ENCODE results near the gene CRLF2. TPM values are rescaled to one million over a fixed set of nuclear protein-coding genes. Genes with fewer than 3 reads are reported as not detected.

The CRLF2 gene
- total and polyA plus RNA-seq, 2 of the 8 experiments (the other 6 are each of a cell fraction or from before 2014, with no cell fraction given): 0.06 TPM; not detected in 1

GRCh38 chrX:1242891-1243402 is 30.5 kb upstream of the CRLF2 start:
- H3K79me2 ChIP-seq (ENCODE audit: control insufficient read depth in 1 of 2, insufficient read depth in 2 of 2, low read length in 2 of 2): no peaks in the 10 kb centered on the region
- H3K27me3 ChIP-seq (replicated peaks in 1 of 4; ENCODE audit: control insufficient read depth in 3 of 4, extremely low read depth in 1 of 4, insufficient read depth in 3 of 4, low read length in 3 of 4): no peaks in the 10 kb centered on the region
- H3K4me2 ChIP-seq (ENCODE audit: insufficient read depth in 1 of 2, low read depth in 2 of 2, low read length in 2 of 2): peak overlapping the region in 1 of 2 experiments; percentile 38; a peak in 1 of 4 replicates
- H4K8ac ChIP-seq (ENCODE audit: extremely low read depth, insufficient read depth, low read length): no peak overlapping the region
- POLR2A ChIA-PET (ENCODE audit: partially characterized antibody): no interaction called here
- H4K91ac ChIP-seq (replicated peaks; ENCODE audit: insufficient read length, low read length): peak overlapping the region; percentile 65
- DNase-seq (ENCODE audit: low read depth in 1 of 2, low spot score in 2 of 2): no peak
- no peaks in the 10 kb centered on the region for H3K36me3 ChIP-seq (ENCODE audit: control insufficient read depth in 2 of 4, insufficient read depth in 4 of 4, low read length in 3 of 4)
- H3K23me2 ChIP-seq (ENCODE audit: low read depth, low read length): no peaks in the 10 kb centered on the region
- peak overlapping the region; percentile 60; the same call in 1 of the 2 replicates for H2BK12ac ChIP-seq (ENCODE audit: low read depth, low read length)
- H3K56ac ChIP-seq (replicated peaks; ENCODE audit: insufficient read length, low read depth, low read length): no peak overlapping the region
- no peak overlapping the region for H3K23ac ChIP-seq (ENCODE audit: insufficient read length)
- FAIRE-seq: no peak
- H2BK120ac ChIP-seq (replicated peaks; ENCODE audit: low read depth, low read length): no peak overlapping the region
- peak overlapping the region in 2 of 4 experiments; percentile 13 to 37; a peak in 2 of 7 replicates for H3K9ac ChIP-seq (replicated peaks in 1 of 4; ENCODE audit: extremely low read depth in 1 of 4, low read depth in 3 of 4, low read length in 3 of 4)
- CTCF ChIA-PET (ENCODE audit: partially characterized antibody): no interaction called here
- H2AFZ ChIP-seq (ENCODE audit: low read length): no peak overlapping the region
- peak overlapping the region; percentile 71 for H4K5ac ChIP-seq (ENCODE audit: insufficient read length, low read depth, low read length)
- no peak overlapping the region for H3K4me3 ChIP-seq (ENCODE audit: extremely low read depth in 1 of 4, insufficient read depth in 2 of 4, low read depth in 3 of 4, low read length in 4 of 4)
- H2AK5ac ChIP-seq (ENCODE audit: low read depth, low read length): no peak overlapping the region
- peak overlapping the region; percentile 87 for H3K18ac ChIP-seq (ENCODE audit: extremely low read depth, low read length)
- peak overlapping the region; percentile 66; the same call in 1 of the 2 replicates for H2BK5ac ChIP-seq (ENCODE audit: low read depth, low read length)
- H3K9me3 ChIP-seq (ENCODE audit: insufficient read depth in 2 of 2, low read depth in 1 of 2, low read length in 1 of 2): no peaks in the 10 kb centered on the region
- H3K14ac ChIP-seq (ENCODE audit: insufficient read length): no peak overlapping the region
- peaks cover 0 to 4% (median under 1%) of the 10 kb centered on the region in 4 experiments; a peak in 2 of 7 replicates for H3K4me1 ChIP-seq (replicated peaks in 1 of 4; ENCODE audit: control insufficient read depth in 3 of 4, insufficient read depth in 4 of 4, low read length in 3 of 4)
- H3K27ac ChIP-seq (ENCODE audit: low read depth, low read length): peak overlapping the region; percentile 75; the same call in 1 of the 2 replicates
- no peak overlapping the region for H3K4ac ChIP-seq (replicated peaks; ENCODE audit: insufficient read length, low read depth, low read length)
- H2BK15ac ChIP-seq (ENCODE audit: low read length): no peak overlapping the region
- H2BK20ac ChIP-seq (ENCODE audit: low read length): no peak overlapping the region
- WGBS, 2 experiments (ENCODE audit: extremely low coverage in 1 of 2, insufficient coverage in 1 of 2, insufficient read length in 1 of 2, insufficient replicate concordance in 2 of 2, low coverage in 1 of 2, low lambda C conversion rate in 2 of 2, missing lambda C conversion rate in 1 of 2): 36% methylated on average over 6 of the region's 8 CpGs; no CpG with 5 or more reads in 1 of the 2 experiments
- H4K20me1 ChIP-seq (replicated peaks in 1 of 2; ENCODE audit: control insufficient read depth in 1 of 2, insufficient read depth in 2 of 2, low read length in 2 of 2): no peaks in the 10 kb centered on the region
- no peaks in the 10 kb centered on the region for H3K79me1 ChIP-seq (ENCODE audit: low read depth, low read length)
- TF ChIP-seq NRF1 (IDR thresholded peaks at IDR 0.05; ENCODE audit: low read depth, low read length) (no peak), SAP30 (IDR thresholded peaks at IDR 0.05; ENCODE audit: insufficient read depth, insufficient replicate concordance, low read length) (no peak), SIX5 (IDR thresholded peaks at IDR 0.05; ENCODE audit: low read depth, low read length) (no peak), POU5F1 (IDR thresholded peaks at IDR 0.05; ENCODE audit: low read depth, low read length) (no peak), RXRA (IDR thresholded peaks at IDR 0.05; ENCODE audit: insufficient read depth, low read depth, low read length) (no peak), PHF8 (conservative IDR thresholded peaks at IDR 0.05; ENCODE audit: low read depth, low read length) (no peak), TAF7 (optimal IDR thresholded peaks at IDR 0.05; ENCODE audit: borderline replicate concordance, low read depth, low read length) (no peak), SIRT6 (IDR thresholded peaks at IDR 0.05; ENCODE audit: low read length) (no peak), SP1 (IDR thresholded peaks at IDR 0.05; ENCODE audit: low read depth, low read length) (0 out of 2 replicates have a peak, but pooled peaks have one; percentile 19), JUN (IDR thresholded peaks at IDR 0.05; ENCODE audit: low read depth, low read length) (no peak), POLR2AphosphoS5 (IDR thresholded peaks at IDR 0.05; ENCODE audit: low read depth, low read length) (no peak), CBX5 (IDR thresholded peaks at IDR 0.05; ENCODE audit: low read depth, low read length) (no peak), MAFK (IDR thresholded peaks at IDR 0.05; ENCODE audit: low read depth, low read length) (peak; percentile 52; the same call in 1 of the 2 replicates), RFX5 (IDR thresholded peaks at IDR 0.05; ENCODE audit: borderline replicate concordance, low read depth, low read length) (no peak)
